ENCODE measurements around the gene MDN1. TPM values are rescaled to one million over a fixed set of nuclear protein-coding genes. Genes with fewer than 3 reads are reported as not detected.

Gene MDN1
- total and polyA plus RNA-seq, 2 of the 8 experiments (the other 6 are each of a cell fraction or from before 2014, with no cell fraction given), result 53.5 to 179 TPM

- no peak overlapping the region for H2BK15ac ChIP-seq (ENCODE audit: low read length)
- no peaks in the 10 kb centered on the region for H3K4me1 ChIP-seq (replicated peaks in 1 of 4; ENCODE audit: control insufficient read depth in 3 of 4, insufficient read depth in 4 of 4, low read length in 3 of 4)
- TF ChIP-seq RAD21 (IDR thresholded peaks at IDR 0.05 in 1 of 2, conservative IDR thresholded peaks at IDR 0.05 in 1 of 2; ENCODE audit: low read depth in 2 of 2, low read length in 2 of 2) (no peak), EZH2 (IDR thresholded peaks at IDR 0.05; ENCODE audit: low read depth, low read length, severe bottlenecking) (no peak), ASH2L (IDR thresholded peaks at IDR 0.05; ENCODE audit: low read length) (no peak), TEAD4 (IDR thresholded peaks at IDR 0.05; ENCODE audit: low read depth, low read length) (no peak)
- peaks cover 0 to 2% (median 0%) of the 10 kb centered on the region in 4 experiments; a peak in 1 of 7 replicates for H3K27me3 ChIP-seq (replicated peaks in 1 of 4; ENCODE audit: control insufficient read depth in 3 of 4, extremely low read depth in 1 of 4, insufficient read depth in 3 of 4, low read length in 3 of 4)
- H4K5ac ChIP-seq (ENCODE audit: insufficient read length, low read depth, low read length), result no peak overlapping the region
- ChIA-PET POLR2A (ENCODE audit: partially characterized antibody) (interaction anchor here (1.1 kb wide), 1 partner anchor 53 kb away, joined by 3 read pairs; no protein-coding TSS in a partner anchor), CTCF (ENCODE audit: partially characterized antibody) (interaction anchor here (0.6 kb wide), 1 partner anchor 27 kb away, joined by 3 read pairs; no protein-coding TSS in a partner anchor)
- H3K56ac ChIP-seq (replicated peaks; ENCODE audit: insufficient read length, low read depth, low read length), result no peak overlapping the region
- no peak overlapping the region for H2BK12ac ChIP-seq (ENCODE audit: low read depth, low read length)
- H4K91ac ChIP-seq (replicated peaks; ENCODE audit: insufficient read length, low read length), result no peak overlapping the region
- H3K4ac ChIP-seq (replicated peaks; ENCODE audit: insufficient read length, low read depth, low read length), result no peak overlapping the region
- H2AK5ac ChIP-seq (ENCODE audit: low read depth, low read length), result no peak overlapping the region
- WGBS, 2 experiments (ENCODE audit: extremely low coverage in 1 of 2, insufficient coverage in 1 of 2, insufficient read length in 1 of 2, insufficient replicate concordance in 2 of 2, low coverage in 1 of 2, low lambda C conversion rate in 2 of 2, missing lambda C conversion rate in 1 of 2), result 92% methylated on average over 7 of the region's 7 CpGs; no CpG with 5 or more reads in 1 of the 2 experiments
- no peaks in the 10 kb centered on the region for H3K9me3 ChIP-seq (ENCODE audit: insufficient read depth in 2 of 2, low read depth in 1 of 2, low read length in 1 of 2)
- no peak for FAIRE-seq
- no peak overlapping the region for H2BK5ac ChIP-seq (ENCODE audit: low read depth, low read length)
- H2AFZ ChIP-seq (ENCODE audit: low read length), result no peak overlapping the region
- H3K4me3 ChIP-seq (ENCODE audit: extremely low read depth in 1 of 4, insufficient read depth in 2 of 4, low read depth in 3 of 4, low read length in 4 of 4), result no peak overlapping the region
- peaks cover 0 to 2% of the 10 kb centered on the region in 2 experiments for H4K20me1 ChIP-seq (replicated peaks in 1 of 2; ENCODE audit: control insufficient read depth in 1 of 2, insufficient read depth in 2 of 2, low read length in 2 of 2)
- peaks cover 0 to 13% of the 10 kb centered on the region in 2 experiments; a peak in 2 of 4 replicates for H3K79me2 ChIP-seq (ENCODE audit: control insufficient read depth in 1 of 2, insufficient read depth in 2 of 2, low read length in 2 of 2)
- H3K4me2 ChIP-seq (ENCODE audit: insufficient read depth in 1 of 2, low read depth in 2 of 2, low read length in 2 of 2), result no peak overlapping the region
- H4K8ac ChIP-seq (ENCODE audit: extremely low read depth, insufficient read depth, low read length), result no peak overlapping the region
- no peak overlapping the region for H3K23ac ChIP-seq (ENCODE audit: insufficient read length)
- no peak overlapping the region for H2BK20ac ChIP-seq (ENCODE audit: low read length)
- H3K27ac ChIP-seq (ENCODE audit: low read depth, low read length), result no peak overlapping the region
- DNase-seq (ENCODE audit: low read depth in 1 of 2, low spot score in 2 of 2), result no peak
- no peak overlapping the region for H3K14ac ChIP-seq (ENCODE audit: insufficient read length)
- H3K9ac ChIP-seq (replicated peaks in 1 of 4; ENCODE audit: extremely low read depth in 1 of 4, low read depth in 3 of 4, low read length in 3 of 4), result no peak overlapping the region
- no peaks in the 10 kb centered on the region; the same call in 1 of the 2 replicates for H3K79me1 ChIP-seq (ENCODE audit: low read depth, low read length)
- H3K18ac ChIP-seq (ENCODE audit: extremely low read depth, low read length), result no peak overlapping the region
- no peaks in the 10 kb centered on the region for H3K23me2 ChIP-seq (ENCODE audit: low read depth, low read length)
- H2BK120ac ChIP-seq (replicated peaks; ENCODE audit: low read depth, low read length), result no peak overlapping the region
- peaks cover 34 to 90% (median 77%) of the 10 kb centered on the region in 4 experiments for H3K36me3 ChIP-seq (ENCODE audit: control insufficient read depth in 2 of 4, insufficient read depth in 4 of 4, low read length in 3 of 4)
Observed at GRCh38 chr6:89787660-89788328, 31.8 kb downstream of the MDN1 start.
